ENCODE measurements around the gene SLC19A1.

The SLC19A1 gene

DNA sequence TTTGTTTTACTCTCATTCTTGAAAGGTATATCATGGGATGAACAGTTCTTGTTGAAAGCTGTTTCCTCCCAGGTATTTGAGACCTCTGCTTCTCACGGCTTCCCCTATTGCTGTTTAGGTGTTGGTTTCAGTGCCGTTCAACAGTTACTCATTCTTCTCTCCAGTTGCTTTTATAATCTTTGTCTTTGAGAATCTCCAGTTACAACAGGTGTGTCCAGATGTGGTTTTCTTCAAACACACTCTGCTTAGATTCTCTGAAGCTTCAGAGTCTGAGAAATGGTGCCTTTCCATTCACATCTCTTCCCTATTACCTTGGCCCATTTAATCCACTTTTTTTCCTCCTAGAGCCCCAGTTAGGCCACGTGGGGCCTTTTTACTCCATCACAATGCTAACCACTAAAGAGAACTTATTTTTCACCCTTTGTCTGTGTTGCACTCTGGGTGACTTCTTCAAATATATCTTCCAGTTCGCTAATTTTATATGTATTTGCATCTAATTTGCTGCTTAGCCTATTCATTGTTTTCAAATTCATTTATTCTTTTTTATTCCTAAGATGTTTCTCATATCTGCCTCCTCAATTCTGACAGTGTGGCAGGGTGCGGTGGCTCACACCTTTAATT is 46.7 kb upstream of the SLC19A1 start:
- TF ChIP-seq CREB1 (IDR thresholded peaks at IDR 0.05; ENCODE audit: low read depth), result no peak
- no peak for TF ChIP-seq CEBPB (IDR thresholded peaks at IDR 0.05)

DNA sequence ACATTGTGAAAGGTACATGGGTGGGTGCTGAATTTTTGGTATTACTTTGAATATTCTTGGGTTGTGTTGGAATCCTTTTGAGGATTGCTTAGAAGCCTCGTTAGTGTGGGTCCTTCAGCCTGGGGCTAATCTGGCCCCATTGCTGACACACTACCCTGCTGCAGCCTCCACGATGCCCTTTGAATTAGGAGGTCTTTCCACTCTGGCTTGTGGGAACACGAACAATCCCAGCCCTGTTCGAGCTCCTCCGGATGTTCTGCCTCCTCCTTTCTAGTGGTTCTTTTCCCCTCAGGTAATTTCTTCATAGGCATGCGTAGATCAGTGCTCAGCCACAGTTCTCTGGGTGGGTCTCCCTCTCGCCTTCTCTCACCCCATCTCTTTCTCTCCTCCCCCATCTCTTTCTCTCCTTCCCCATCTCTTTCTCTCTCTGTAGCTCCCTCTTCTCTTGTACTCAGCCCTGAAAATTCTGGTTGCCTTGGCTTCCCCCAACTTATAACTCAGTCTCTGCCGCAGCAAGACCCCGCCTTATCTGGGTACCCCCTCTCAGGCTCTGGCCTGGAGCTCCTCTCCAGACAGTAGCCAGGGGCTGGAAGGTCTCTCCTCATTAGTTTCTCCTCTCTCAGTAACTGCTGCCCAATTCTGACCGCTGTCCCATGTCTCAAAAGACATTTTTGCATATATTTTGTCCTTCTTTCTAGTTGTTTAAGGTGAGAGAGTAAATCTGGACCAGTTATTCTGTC is 46.0 kb upstream of the SLC19A1 start:
- TF ChIP-seq, protein P1, sequence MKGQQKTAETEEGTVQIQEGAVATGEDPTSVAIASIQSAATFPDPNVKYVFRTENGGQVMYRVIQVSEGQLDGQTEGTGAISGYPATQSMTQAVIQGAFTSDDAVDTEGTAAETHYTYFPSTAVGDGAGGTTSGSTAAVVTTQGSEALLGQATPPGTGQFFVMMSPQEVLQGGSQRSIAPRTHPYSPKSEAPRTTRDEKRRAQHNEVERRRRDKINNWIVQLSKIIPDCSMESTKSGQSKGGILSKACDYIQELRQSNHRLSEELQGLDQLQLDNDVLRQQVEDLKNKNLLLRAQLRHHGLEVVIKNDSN (IDR thresholded peaks at IDR 0.05), result no peak
- TF ChIP-seq RAD21 (IDR thresholded peaks at IDR 0.05; ENCODE audit: low read depth) (no peak), FOXM1 (IDR thresholded peaks at IDR 0.05; ENCODE audit: borderline replicate concordance, low read depth) (no peak), NFIC (IDR thresholded peaks at IDR 0.05) (no peak), ZBTB7A (IDR thresholded peaks at IDR 0.05; ENCODE audit: low read depth) (no peak), TCF12 (IDR thresholded peaks at IDR 0.05; ENCODE audit: low read depth) (no peak), EGR1 (IDR thresholded peaks at IDR 0.05) (no peak), EP300 (IDR thresholded peaks at IDR 0.05; ENCODE audit: borderline replicate concordance) (no peak), YY1 (IDR thresholded peaks at IDR 0.05; ENCODE audit: low read depth) (no peak), TAF1 (IDR thresholded peaks at IDR 0.05; ENCODE audit: low read depth) (no peak), CEBPB (IDR thresholded peaks at IDR 0.05) (no peak)
- TF ChIP-seq, protein P2, sequence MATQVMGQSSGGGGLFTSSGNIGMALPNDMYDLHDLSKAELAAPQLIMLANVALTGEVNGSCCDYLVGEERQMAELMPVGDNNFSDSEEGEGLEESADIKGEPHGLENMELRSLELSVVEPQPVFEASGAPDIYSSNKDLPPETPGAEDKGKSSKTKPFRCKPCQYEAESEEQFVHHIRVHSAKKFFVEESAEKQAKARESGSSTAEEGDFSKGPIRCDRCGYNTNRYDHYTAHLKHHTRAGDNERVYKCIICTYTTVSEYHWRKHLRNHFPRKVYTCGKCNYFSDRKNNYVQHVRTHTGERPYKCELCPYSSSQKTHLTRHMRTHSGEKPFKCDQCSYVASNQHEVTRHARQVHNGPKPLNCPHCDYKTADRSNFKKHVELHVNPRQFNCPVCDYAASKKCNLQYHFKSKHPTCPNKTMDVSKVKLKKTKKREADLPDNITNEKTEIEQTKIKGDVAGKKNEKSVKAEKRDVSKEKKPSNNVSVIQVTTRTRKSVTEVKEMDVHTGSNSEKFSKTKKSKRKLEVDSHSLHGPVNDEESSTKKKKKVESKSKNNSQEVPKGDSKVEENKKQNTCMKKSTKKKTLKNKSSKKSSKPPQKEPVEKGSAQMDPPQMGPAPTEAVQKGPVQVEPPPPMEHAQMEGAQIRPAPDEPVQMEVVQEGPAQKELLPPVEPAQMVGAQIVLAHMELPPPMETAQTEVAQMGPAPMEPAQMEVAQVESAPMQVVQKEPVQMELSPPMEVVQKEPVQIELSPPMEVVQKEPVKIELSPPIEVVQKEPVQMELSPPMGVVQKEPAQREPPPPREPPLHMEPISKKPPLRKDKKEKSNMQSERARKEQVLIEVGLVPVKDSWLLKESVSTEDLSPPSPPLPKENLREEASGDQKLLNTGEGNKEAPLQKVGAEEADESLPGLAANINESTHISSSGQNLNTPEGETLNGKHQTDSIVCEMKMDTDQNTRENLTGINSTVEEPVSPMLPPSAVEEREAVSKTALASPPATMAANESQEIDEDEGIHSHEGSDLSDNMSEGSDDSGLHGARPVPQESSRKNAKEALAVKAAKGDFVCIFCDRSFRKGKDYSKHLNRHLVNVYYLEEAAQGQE (IDR thresholded peaks at IDR 0.05; ENCODE audit: low read depth), result no peak
- TF ChIP-seq, protein P3, sequence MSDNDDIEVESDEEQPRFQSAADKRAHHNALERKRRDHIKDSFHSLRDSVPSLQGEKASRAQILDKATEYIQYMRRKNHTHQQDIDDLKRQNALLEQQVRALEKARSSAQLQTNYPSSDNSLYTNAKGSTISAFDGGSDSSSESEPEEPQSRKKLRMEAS (IDR thresholded peaks at IDR 0.05), result no peak

DNA sequence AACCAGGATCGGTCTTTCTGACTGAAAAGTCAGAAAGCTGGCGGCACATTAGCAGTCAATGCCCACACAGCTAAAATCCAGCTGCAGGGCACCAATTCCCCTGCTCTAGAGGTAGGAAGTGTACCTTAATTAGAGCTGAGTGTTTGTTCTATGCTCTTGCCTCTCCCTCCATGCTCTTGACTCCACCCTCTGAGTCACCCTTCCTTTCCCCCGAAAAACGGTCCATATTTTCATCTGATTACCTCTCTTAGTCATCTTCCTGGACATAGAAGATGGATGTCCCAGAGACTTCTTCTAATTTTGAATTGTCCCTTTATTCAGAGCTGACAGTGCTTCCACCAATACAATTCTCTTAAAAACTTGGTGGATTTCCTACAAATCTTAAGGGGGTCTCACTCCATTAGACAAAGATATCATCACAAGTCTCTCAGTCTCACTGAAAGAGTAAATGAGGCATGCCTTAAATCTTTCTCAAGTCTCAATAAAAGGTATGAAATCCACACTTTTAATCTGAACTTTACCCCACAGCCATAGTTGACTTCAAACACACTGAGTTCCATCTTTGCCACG is 44.1 kb upstream of the SLC19A1 start:
- TF ChIP-seq TCF12 (IDR thresholded peaks at IDR 0.05; ENCODE audit: low read depth) (no peak), FOXM1 (IDR thresholded peaks at IDR 0.05; ENCODE audit: borderline replicate concordance, low read depth) (no peak), ZBTB7A (IDR thresholded peaks at IDR 0.05; ENCODE audit: low read depth) (no peak), TAF1 (IDR thresholded peaks at IDR 0.05; ENCODE audit: low read depth) (no peak), EGR1 (IDR thresholded peaks at IDR 0.05) (no peak), RAD21 (IDR thresholded peaks at IDR 0.05; ENCODE audit: low read depth) (no peak), YY1 (IDR thresholded peaks at IDR 0.05; ENCODE audit: low read depth) (no peak), TEAD4 (IDR thresholded peaks at IDR 0.05) (no peak), EP300 (IDR thresholded peaks at IDR 0.05; ENCODE audit: borderline replicate concordance) (no peak), NFIC (IDR thresholded peaks at IDR 0.05) (no peak), CEBPB (IDR thresholded peaks at IDR 0.05) (no peak)
- TF ChIP-seq, protein P2 (IDR thresholded peaks at IDR 0.05; ENCODE audit: low read depth), result no peak
- TF ChIP-seq, protein P1 (IDR thresholded peaks at IDR 0.05), result no peak
- TF ChIP-seq, protein P3 (IDR thresholded peaks at IDR 0.05), result no peak

DNA sequence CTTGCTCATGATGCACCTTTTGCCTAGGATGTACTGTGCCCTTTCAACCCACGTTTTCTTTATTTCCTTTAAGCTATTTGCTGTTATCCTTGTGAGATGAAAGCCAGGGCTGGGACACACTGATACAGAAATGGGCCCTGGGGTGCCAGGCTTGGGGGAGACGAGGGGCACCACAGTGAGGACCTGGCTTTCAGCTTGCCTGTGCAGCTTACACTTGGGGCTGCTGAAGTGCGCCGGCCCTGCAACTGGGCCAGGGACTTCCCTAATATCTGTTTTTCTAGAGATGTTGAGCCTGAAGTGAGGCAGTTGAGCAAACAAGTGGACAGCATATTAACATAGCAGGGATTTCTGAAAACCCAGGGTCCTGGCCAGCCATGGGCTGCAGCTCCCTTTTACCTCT is 42.5 kb upstream of the SLC19A1 start:
- TF ChIP-seq, protein P1 (IDR thresholded peaks at IDR 0.05), result no peak
- TF ChIP-seq ZBTB7A (IDR thresholded peaks at IDR 0.05; ENCODE audit: low read depth) (no peak), EP300 (IDR thresholded peaks at IDR 0.05; ENCODE audit: borderline replicate concordance) (no peak), EGR1 (IDR thresholded peaks at IDR 0.05) (no peak), FOXM1 (IDR thresholded peaks at IDR 0.05; ENCODE audit: borderline replicate concordance, low read depth) (no peak), CEBPB (IDR thresholded peaks at IDR 0.05) (no peak), YY1 (IDR thresholded peaks at IDR 0.05; ENCODE audit: low read depth) (no peak), RAD21 (IDR thresholded peaks at IDR 0.05; ENCODE audit: low read depth) (no peak), CREB1 (IDR thresholded peaks at IDR 0.05; ENCODE audit: low read depth) (no peak), TAF1 (IDR thresholded peaks at IDR 0.05; ENCODE audit: low read depth) (no peak), NFIC (IDR thresholded peaks at IDR 0.05) (no peak), TEAD4 (IDR thresholded peaks at IDR 0.05) (no peak), TCF12 (IDR thresholded peaks at IDR 0.05; ENCODE audit: low read depth) (no peak)
- TF ChIP-seq, protein P3 (IDR thresholded peaks at IDR 0.05), result no peak
- TF ChIP-seq, protein P2 (IDR thresholded peaks at IDR 0.05; ENCODE audit: low read depth), result no peak

Data from Ishikawa (cell line).